ENCODE results near the gene ACOT2.
A peak's percentile ranks its signal among the peaks of the same experiment; 100 is the strongest.
"Not testable (repeated sequence)": the region's sequence is repeated elsewhere in the genome, so short reads cannot be mapped to it uniquely, and the experiment has no call there.

ACOT2 gene, protein sequence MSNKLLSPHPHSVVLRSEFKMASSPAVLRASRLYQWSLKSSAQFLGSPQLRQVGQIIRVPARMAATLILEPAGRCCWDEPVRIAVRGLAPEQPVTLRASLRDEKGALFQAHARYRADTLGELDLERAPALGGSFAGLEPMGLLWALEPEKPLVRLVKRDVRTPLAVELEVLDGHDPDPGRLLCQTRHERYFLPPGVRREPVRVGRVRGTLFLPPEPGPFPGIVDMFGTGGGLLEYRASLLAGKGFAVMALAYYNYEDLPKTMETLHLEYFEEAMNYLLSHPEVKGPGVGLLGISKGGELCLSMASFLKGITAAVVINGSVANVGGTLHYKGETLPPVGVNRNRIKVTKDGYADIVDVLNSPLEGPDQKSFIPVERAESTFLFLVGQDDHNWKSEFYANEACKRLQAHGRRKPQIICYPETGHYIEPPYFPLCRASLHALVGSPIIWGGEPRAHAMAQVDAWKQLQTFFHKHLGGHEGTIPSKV

DNA sequence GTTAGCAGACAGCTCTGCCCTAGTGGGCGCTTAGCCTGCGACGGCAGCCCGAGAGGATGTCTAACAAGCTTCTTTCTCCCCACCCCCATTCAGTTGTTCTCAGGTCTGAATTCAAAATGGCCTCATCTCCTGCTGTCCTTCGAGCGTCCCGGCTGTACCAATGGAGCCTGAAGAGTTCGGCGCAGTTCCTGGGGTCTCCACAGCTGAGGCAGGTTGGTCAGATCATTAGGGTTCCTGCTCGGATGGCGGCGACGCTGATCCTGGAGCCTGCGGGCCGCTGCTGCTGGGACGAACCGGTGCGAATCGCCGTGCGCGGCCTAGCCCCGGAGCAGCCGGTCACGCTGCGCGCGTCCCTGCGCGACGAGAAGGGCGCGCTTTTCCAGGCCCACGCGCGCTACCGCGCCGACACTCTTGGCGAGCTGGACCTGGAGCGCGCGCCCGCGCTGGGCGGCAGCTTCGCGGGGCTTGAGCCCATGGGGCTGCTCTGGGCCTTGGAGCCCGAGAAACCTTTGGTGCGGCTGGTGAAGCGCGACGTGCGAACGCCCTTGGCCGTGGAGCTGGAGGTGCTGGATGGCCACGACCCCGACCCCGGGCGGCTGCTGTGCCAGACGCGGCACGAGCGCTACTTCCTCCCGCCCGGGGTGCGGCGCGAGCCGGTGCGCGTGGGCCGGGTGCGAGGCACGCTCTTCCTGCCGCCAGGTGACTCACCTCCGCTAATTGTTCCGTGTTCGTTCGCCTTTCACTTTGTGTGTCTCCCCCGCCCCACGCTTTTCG, at the start of gene ACOT2:
Gene ACOT2, plus strand, starts transcription at position 29 of the 774 bp plus-strand sequence. Its CDS starts 28 bp downstream, at position 57.
- H3K4me3 ChIP-seq (ENCODE audit: low read depth, low read length) = peak within 1 kb of the TSS; percentile 59

DNA sequence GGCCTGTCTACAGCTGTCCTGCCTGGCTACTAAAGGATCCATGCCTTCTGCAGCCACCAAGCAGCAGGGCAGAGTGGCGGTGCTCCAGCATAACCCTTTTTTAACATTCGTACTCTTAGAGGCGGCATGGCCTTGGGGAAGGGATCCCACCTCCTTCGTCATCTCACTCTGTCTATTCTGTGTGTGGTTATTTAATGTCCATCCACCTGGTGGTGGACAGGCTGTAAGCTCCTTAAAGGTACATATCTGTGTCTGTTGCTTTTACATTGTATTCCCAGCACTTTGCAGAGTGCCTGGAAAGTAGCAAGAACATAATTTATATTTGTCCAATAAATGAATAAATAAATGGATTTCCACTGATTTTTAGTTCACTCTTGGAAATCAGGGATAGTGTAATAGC, 47.8 kb upstream of the ACOT2 start:
- H3K4me3 ChIP-seq (ENCODE audit: low read depth, low read length) = no peak overlapping the region
- TF ChIP-seq, protein P1, sequence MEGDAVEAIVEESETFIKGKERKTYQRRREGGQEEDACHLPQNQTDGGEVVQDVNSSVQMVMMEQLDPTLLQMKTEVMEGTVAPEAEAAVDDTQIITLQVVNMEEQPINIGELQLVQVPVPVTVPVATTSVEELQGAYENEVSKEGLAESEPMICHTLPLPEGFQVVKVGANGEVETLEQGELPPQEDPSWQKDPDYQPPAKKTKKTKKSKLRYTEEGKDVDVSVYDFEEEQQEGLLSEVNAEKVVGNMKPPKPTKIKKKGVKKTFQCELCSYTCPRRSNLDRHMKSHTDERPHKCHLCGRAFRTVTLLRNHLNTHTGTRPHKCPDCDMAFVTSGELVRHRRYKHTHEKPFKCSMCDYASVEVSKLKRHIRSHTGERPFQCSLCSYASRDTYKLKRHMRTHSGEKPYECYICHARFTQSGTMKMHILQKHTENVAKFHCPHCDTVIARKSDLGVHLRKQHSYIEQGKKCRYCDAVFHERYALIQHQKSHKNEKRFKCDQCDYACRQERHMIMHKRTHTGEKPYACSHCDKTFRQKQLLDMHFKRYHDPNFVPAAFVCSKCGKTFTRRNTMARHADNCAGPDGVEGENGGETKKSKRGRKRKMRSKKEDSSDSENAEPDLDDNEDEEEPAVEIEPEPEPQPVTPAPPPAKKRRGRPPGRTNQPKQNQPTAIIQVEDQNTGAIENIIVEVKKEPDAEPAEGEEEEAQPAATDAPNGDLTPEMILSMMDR (IDR thresholded peaks at IDR 0.05; ENCODE audit: borderline replicate concordance, insufficient read depth, low read depth, low read length) = no peak

DNA sequence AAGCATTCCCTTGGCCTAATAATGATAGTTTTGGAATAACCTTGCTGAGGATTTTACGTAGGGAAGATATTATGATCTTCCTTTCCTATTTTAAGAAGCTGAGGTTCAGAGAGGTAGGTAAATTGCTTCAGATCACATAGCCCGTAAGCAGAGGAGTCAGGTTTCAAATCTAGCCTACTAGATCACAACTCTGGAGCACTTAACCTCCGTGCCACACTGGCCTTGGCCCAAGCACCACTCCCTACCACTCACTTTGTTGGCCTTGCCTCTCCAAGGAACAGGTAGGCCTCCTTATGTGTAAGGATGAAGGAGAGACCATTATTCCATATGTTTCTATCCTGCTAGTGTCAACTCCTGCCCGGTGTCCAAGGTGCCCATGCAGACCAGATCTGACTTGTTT, 44.5 kb upstream of the ACOT2 start:
- TF ChIP-seq, protein P1 (IDR thresholded peaks at IDR 0.05; ENCODE audit: borderline replicate concordance, insufficient read depth, low read depth, low read length) = no peak
- no peak overlapping the region for H3K4me3 ChIP-seq (ENCODE audit: low read depth, low read length)

DNA sequence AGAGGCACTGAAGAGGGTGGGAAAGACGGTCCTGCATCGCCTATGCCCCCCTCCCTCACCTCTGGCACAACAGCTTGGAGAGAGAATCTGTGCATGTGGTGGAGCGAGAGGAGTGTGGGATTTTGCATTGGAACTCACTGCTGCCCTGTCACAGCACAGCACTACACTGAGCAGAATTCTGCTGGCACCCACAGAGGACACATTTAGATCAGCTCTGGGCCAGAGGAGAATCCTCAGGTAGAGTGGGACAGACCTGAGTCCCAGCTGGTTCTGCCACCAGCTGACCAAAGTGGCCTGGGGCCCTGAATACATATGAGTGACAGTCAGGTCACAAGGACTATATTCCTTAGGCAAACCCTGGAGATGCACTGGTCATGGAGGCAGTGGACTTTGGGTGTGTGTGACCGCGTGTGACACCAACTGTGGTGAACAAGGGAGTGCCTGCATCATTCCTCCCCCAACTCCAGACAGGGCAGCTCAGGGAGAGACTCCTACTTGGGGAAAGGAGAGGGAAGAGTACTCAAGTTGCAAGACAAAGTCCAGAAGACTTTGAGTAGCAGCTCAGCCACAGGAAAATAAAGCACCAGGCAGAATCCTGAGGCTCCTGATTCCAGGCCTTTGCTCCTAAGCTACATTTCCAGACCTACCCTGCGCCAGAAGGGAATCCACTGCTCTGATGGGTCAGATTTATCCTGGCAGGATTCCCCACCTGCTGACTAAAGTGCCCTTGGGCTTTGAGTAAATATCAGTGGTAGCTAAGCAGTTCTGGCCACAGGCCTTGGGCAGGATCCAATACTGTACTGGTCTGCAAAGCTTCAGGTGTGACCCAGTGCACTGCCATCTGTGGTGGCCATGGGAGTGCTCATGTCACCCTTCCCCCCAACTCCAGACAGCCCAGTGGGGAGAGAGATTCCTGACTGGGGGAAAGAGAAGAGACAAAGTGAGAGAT, 42.7 kb upstream of the ACOT2 start:
- no peak overlapping the region for H3K4me3 ChIP-seq (ENCODE audit: low read depth, low read length)
- TF ChIP-seq, protein P1 (IDR thresholded peaks at IDR 0.05; ENCODE audit: borderline replicate concordance, insufficient read depth, low read depth, low read length) = no peak

DNA sequence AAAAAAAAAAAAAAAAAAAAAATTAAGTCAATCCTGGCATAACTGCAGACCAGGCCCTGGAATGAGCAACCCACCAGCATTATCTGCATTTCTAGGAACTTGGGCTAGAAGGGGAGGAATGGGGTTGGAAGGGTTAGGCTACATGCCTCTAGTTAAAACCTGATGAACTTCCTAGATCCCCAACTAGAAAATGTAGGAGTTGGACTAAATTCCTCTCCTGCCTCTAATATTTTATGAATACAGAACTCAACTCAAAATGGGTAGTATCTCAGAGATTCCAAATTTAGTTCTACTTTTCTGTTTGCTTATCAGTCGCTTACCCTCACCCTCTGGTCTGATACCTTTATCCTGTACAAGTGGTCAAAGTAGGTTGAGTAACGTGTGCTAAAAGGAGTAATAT, 39.7 kb upstream of the ACOT2 start:
- not testable (repeated sequence) for H3K4me3 ChIP-seq (ENCODE audit: low read depth, low read length)

DNA sequence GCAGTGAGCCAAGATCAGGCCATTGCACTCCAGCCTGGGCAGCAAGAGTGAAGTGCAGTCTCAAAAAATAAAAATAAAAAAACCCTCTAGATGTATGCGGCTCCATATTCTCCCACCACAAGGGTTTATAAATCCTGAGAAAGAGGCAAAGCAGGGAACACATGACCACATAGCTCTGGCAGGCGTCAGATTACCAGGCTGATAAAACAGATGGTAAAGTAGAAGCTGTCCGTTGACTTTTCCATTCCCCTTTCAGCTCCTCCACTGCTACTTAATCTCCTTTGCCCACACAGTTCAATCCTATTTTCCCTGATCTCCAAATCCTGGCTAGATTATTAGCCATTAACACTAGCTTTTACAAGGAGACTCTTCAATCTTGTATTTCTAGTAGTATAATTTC, 37.0 kb upstream of the ACOT2 start:
- not testable (repeated sequence) for H3K4me3 ChIP-seq (ENCODE audit: low read depth, low read length)

DNA sequence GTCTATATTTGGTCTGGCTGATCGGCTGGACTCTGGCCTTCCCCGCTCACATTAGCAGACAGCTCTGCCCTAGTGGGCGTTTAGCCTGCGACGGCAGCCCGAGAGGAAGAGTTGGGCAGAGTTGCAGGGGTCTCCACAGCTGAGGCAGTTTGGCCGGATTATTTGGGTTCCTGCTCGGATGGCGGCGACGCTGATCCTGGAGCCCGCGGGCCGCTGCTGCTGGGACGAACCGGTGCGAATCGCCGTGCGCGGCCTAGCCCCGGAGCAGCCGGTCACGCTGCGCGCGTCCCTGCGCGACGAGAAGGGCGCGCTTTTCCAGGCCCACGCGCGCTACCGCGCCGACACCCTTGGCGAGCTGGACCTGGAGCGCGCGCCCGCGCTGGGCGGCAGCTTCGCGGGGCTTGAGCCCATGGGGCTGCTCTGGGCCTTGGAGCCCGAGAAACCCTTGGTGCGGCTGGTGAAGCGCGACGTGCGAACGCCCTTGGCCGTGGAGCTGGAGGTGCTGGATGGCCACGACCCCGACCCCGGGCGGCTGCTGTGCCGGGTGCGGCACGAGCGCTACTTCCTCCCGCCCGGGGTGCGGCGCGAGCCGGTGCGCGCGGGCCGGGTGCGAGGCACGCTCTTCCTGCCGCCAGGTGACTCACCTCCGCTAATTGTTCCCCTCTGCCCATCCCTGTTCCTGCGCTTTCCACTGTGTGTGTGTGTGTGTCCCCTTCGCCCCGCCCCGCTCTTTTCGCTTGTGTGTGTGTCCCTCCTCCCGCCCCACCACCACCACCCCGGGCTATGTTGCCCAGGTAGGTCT, 31.6 kb upstream of the ACOT2 start:
- H3K4me3 ChIP-seq (ENCODE audit: low read depth, low read length) = not testable (repeated sequence)

DNA sequence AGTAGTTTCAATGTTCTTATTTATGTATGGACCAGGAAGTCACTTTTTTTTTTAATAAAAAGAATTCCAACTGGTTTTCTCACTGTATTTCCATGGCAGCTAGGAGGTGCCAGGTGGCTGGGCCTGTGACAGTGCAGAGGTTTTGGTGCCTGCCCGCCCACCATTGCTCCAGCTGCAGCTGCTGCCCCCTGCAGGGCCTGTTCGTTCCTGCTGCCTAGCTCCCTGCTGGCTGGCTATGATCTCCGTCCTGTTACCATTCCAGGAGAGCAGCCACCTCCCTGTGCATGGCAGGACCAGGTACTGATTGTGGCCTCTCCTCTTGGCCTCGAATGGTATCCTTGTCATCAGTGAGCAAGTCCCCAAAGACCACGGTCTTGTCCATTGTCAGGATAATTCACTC, 30.0 kb upstream of the ACOT2 start:
- not testable (repeated sequence) for H3K4me3 ChIP-seq (ENCODE audit: low read depth, low read length)

DNA sequence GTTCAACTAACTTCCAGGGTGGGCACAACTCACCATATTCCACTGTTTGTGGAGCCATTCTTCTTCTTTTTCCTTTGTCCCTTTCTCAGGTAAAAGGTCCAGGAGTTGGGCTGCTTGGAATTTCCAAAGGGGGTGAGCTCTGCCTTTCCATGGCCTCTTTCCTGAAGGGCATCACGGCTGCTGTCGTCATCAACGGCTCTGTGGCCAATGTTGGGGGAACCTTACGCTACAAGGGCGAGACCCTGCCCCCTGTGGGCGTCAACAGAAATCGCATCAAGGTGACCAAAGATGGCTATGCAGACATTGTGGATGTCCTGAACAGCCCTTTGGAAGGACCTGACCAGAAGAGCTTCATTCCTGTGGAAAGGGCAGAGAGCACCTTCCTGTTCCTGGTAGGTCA, 26.1 kb upstream of the ACOT2 start:
- H3K4me3 ChIP-seq (ENCODE audit: low read depth, low read length) = not testable (repeated sequence)

DNA sequence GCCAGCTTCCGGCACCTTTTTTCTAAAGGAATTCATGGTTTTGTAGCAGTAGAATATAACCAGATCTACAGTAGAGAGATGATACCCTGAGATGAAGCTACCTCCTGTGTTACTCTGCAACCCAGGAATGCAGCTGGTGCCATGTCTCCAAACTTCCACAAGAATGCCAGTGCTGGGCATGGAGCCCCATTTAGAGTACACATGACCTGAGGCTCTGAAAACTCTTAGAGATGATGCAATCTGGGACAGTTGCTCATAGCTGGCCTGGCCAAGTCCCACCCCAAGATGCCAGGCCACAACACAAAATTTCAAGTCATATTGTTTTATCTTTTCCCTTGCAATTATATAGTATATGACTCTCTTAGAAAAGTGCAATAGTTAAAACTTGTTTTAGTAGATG, 23.7 kb upstream of the ACOT2 start:
- not testable (repeated sequence) for H3K4me3 ChIP-seq (ENCODE audit: low read depth, low read length)

DNA sequence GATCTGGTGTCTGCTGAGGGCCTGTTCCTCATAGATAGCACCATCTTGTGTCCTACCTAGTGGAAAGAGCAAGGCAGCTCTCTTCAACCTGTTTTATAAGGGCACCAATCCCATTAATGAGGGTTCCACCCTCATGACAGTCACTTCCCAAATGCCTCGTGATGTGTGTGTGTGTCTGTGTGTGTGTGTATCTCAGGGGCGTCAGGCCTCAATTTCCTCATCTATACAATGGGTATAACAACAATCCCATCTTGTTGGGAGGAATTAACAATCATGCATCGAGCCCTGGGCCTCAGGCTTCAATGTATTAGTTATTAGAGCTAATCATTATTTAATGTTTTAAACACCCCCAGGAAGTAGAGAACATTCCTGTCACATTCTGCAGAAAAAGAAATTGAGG, 19.9 kb upstream of the ACOT2 start:
- not testable (repeated sequence) for H3K4me3 ChIP-seq (ENCODE audit: low read depth, low read length)

DNA sequence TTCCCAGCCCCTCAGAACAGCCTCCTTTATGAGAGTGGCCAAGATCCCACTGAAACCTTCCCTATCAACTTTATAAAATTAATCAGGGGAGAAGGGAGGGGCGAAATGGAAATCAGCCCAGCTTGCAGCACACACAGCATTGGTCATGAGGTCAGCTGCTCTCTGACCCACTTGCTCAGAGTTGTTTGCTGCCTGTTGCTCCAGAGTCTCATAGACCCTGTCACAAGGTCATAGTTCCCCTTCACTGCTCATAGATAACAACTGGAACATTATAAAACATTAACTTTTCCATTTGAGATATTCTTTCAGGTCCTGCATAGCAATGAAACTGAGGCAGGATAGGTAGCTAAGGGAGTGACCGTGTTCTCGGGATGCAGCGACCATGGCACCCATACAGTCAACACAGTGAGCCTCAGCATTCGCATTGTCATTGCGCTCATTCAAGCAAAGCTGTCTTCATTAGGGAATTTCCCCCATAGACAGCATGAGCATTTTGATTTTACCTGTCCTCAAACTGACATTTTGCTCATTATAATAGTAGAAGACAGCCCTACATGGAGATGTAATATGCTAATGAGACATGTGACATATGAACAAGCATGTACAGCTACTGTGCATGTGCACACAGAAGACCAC, 19.0 kb upstream of the ACOT2 start:
- H3K4me3 ChIP-seq (ENCODE audit: low read depth, low read length) = not testable (repeated sequence)
